ENCODE measurements around the gene HS6ST3.

GRCh38 chr13:96104516-96104915 is 14.6 kb downstream of the HS6ST3 start:
- TF ChIP-seq EP300 (IDR thresholded peaks at IDR 0.05; ENCODE audit: borderline replicate concordance) = no peak
- no peak for TF ChIP-seq CEBPB (IDR thresholded peaks at IDR 0.05)
- no peak for TF ChIP-seq NFIC (IDR thresholded peaks at IDR 0.05)
- no peak for TF ChIP-seq MAX (IDR thresholded peaks at IDR 0.05)
- TF ChIP-seq ZBTB7A (IDR thresholded peaks at IDR 0.05; ENCODE audit: low read depth) = no peak
